ENCODE measurements around the gene ELSPBP1. TPM values are rescaled to one million over a fixed set of nuclear protein-coding genes. Genes with fewer than 3 reads are reported as not detected.

ELSPBP1 gene
- total RNA-seq, 2 donors from 2014 or later = not detected

DNA sequence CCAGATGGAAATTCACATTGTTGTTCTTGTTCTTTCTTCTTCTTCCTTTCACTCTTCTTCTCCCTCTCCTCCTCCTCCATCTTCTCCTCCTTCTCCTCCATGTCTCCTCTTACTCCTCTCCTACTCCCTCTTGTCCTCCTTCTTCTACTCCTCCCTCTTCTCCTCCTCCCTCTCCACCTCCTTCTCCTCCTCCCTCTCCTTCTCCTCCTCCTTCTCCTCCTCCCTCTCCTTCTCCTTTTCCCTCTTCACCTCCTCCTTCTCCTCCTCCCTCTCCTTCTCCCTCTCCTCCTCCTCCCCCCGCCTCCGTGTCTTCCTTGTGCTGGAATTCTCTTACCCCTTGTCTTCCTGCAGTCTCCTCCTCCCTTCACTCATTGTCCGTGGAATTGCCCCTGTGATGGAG is 31.0 kb downstream of the ELSPBP1 start:
- Mint-ChIP-seq H3K36me3 (ENCODE audit: low read depth) (no peaks in the 10 kb centered on the region), H3K27ac (no peak overlapping the region), H3K4me1 (no peaks in the 10 kb centered on the region), H3K4me3 (no peak overlapping the region), H3K9me3 (peaks cover 2% of the 10 kb centered on the region), H3K27me3 (ENCODE audit: insufficient read depth) (peaks cover 53% of the 10 kb centered on the region)
- H3K27me3 ChIP-seq (ENCODE audit: control insufficient read depth, insufficient read depth, low read length, poor library complexity, severe bottlenecking) = no peaks in the 10 kb centered on the region
- no peak overlapping the region for H3K9ac ChIP-seq (ENCODE audit: extremely low read depth, low read length, poor library complexity, severe bottlenecking)
- H3K4me3 ChIP-seq (ENCODE audit: low read length) = no peak overlapping the region
- no peak overlapping the region for H3K27ac ChIP-seq (ENCODE audit: low read depth, low read length)
- WGBS, 2 experiments (ENCODE audit: insufficient coverage in 1 of 2, insufficient read length in 1 of 2) = 64 to 100% methylated on average over 1 to 3 of the region's 3 CpGs
- no peak for TF ChIP-seq CTCF (conservative IDR thresholded peaks at IDR 0.05)
- H3K4me1 ChIP-seq (ENCODE audit: control insufficient read depth, insufficient read depth, low read length) = no peaks in the 10 kb centered on the region
- H3K9me3 ChIP-seq (ENCODE audit: control insufficient read depth, low read length) = no peaks in the 10 kb centered on the region
- DNase-seq = no peak
- H3K36me3 ChIP-seq (ENCODE audit: control insufficient read depth, insufficient read depth, low read length) = no peaks in the 10 kb centered on the region

GRCh38 chr19:48029431-48029830 is 35.0 kb downstream of the ELSPBP1 start:
- Mint-ChIP-seq H3K9me3 (peaks cover 2% of the 10 kb centered on the region), H3K36me3 (ENCODE audit: low read depth) (no peaks in the 10 kb centered on the region), H3K27ac (no peak overlapping the region), H3K27me3 (ENCODE audit: insufficient read depth) (peaks cover 36% of the 10 kb centered on the region), H3K4me1 (no peaks in the 10 kb centered on the region), H3K4me3 (no peak overlapping the region)
- Histone ChIP-seq H3K4me1 (ENCODE audit: control insufficient read depth, insufficient read depth, low read length) (no peaks in the 10 kb centered on the region), H3K9ac (ENCODE audit: extremely low read depth, low read length, poor library complexity, severe bottlenecking) (no peak overlapping the region), H3K27me3 (ENCODE audit: control insufficient read depth, insufficient read depth, low read length, poor library complexity, severe bottlenecking) (no peaks in the 10 kb centered on the region), H3K36me3 (ENCODE audit: control insufficient read depth, insufficient read depth, low read length) (no peaks in the 10 kb centered on the region), H3K4me3 (ENCODE audit: low read length) (no peak overlapping the region), H3K27ac (ENCODE audit: low read depth, low read length) (no peak overlapping the region), H3K9me3 (ENCODE audit: control insufficient read depth, low read length) (no peaks in the 10 kb centered on the region)
- no peak for TF ChIP-seq CTCF (conservative IDR thresholded peaks at IDR 0.05)
- 78 to 81% methylated on average over 7 of the region's 7 CpGs for WGBS, 2 experiments (ENCODE audit: insufficient coverage in 1 of 2, insufficient read length in 1 of 2)
- no peak for DNase-seq

DNA sequence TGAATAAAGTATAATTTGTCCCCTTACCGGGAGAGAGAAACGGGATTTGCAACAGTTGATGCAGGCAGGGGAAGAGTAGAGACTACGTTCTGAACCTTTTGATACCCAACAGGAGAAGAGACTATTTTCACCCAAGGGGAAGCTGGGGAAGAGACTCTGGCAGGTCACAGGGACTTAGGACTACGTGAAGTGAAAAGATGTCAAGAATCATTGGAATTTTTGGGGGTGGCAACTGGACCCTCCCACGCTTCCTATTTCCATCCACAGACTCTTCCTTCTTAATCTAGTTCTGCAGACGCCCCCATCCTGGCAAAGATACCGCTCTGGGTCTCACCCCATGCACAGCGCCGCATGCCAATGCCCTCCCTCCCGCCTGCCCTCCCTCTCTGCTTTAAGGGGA is 35.6 kb downstream of the ELSPBP1 start:
- Histone ChIP-seq H3K4me3 (ENCODE audit: low read length) (no peak overlapping the region), H3K4me1 (ENCODE audit: control insufficient read depth, insufficient read depth, low read length) (no peaks in the 10 kb centered on the region), H3K9me3 (ENCODE audit: control insufficient read depth, low read length) (no peaks in the 10 kb centered on the region), H3K27ac (ENCODE audit: low read depth, low read length) (no peak overlapping the region), H3K36me3 (ENCODE audit: control insufficient read depth, insufficient read depth, low read length) (no peaks in the 10 kb centered on the region), H3K9ac (ENCODE audit: extremely low read depth, low read length, poor library complexity, severe bottlenecking) (no peak overlapping the region), H3K27me3 (ENCODE audit: control insufficient read depth, insufficient read depth, low read length, poor library complexity, severe bottlenecking) (no peaks in the 10 kb centered on the region)
- 77 to 78% methylated on average over 7 to 10 of the region's 10 CpGs for WGBS, 2 experiments (ENCODE audit: insufficient coverage in 1 of 2, insufficient read length in 1 of 2)
- no peaks in the 10 kb centered on the region for H3K36me3 Mint-ChIP-seq (ENCODE audit: low read depth)
- peaks cover 2% of the 10 kb centered on the region for H3K9me3 Mint-ChIP-seq
- TF ChIP-seq CTCF (conservative IDR thresholded peaks at IDR 0.05) = no peak
- no peaks in the 10 kb centered on the region for H3K4me1 Mint-ChIP-seq
- H3K27me3 Mint-ChIP-seq (ENCODE audit: insufficient read depth) = peaks cover 29% of the 10 kb centered on the region
- H3K27ac Mint-ChIP-seq = no peak overlapping the region
- DNase-seq = no peak
- H3K4me3 Mint-ChIP-seq = no peak overlapping the region

Measured in endodermal cell (in vitro differentiated cells).